ENCODE measurements around the gene BMPR2. TPM values are rescaled to one million over a fixed set of nuclear protein-coding genes. Genes with fewer than 3 reads are reported as not detected.

The BMPR2 gene
- polyA plus RNA-seq (2011; rRNA removed) = 58.7 and 78.1 TPM in 2 replicates
- polyA minus RNA-seq (2011; rRNA and poly(A)+ RNA removed) = 152 and 217 TPM in 2 replicates

- peak; percentile 53 for DNase-seq (ENCODE audit: low read depth, low spot score)
- ChIA-PET POLR2A (interaction anchor here (0.5 to 0.6 kb wide), 2 partner anchors 53 to 863 kb away, joined by 3 read pairs; no protein-coding TSS in a partner anchor), CTCF (interaction anchor here (2.2 kb wide), 1 partner anchor 97 kb away, joined by 6 read pairs; no protein-coding TSS in a partner anchor)
- TF ChIP-seq CTCF (IDR thresholded peaks at IDR 0.05; ENCODE audit: low read depth, low read length) = no peak
- Histone ChIP-seq H3K27ac (ENCODE audit: low read depth, low read length) (peak within 1 kb of the TSS; percentile 98), H3K4me3 (ENCODE audit: low read depth, low read length) (peak within 1 kb of the TSS; percentile 92), H3K9me3 (ENCODE audit: control insufficient read depth, insufficient read depth, low read length) (peaks cover 5% of the 10 kb centered on the region; the same call in 1 of the 2 replicates), H3K27me3 (ENCODE audit: control insufficient read depth, insufficient read depth, low read length) (no peaks in the 10 kb centered on the region)
Measured at GRCh38 chr2:202375609-202376408, at the start of gene BMPR2. TSS of gene BMPR2 (plus strand) at chr2:202376327. CDS start at chr2:202377475, 1,148 bp downstream.

- no peak for DNase-seq (ENCODE audit: low read depth, low spot score)
- CTCF ChIA-PET = no interaction called here
- no peak for TF ChIP-seq CTCF (IDR thresholded peaks at IDR 0.05; ENCODE audit: low read depth, low read length)
- Histone ChIP-seq H3K9me3 (ENCODE audit: control insufficient read depth, insufficient read depth, low read length) (no peaks in the 10 kb centered on the region), H3K27ac (ENCODE audit: low read depth, low read length) (no peak overlapping the region), H3K27me3 (ENCODE audit: control insufficient read depth, insufficient read depth, low read length) (no peaks in the 10 kb centered on the region), H3K4me3 (ENCODE audit: low read depth, low read length) (no peak overlapping the region)
- POLR2A ChIA-PET = no interaction called here
Measured at GRCh38 chr2:202327858-202328257, 48.3 kb upstream of the BMPR2 start.

- CTCF ChIA-PET = no interaction called here
- DNase-seq (ENCODE audit: low read depth, low spot score) = no peak
- Histone ChIP-seq H3K4me3 (ENCODE audit: low read depth, low read length) (no peak overlapping the region), H3K27ac (ENCODE audit: low read depth, low read length) (no peak overlapping the region), H3K27me3 (ENCODE audit: control insufficient read depth, insufficient read depth, low read length) (no peaks in the 10 kb centered on the region), H3K9me3 (ENCODE audit: control insufficient read depth, insufficient read depth, low read length) (no peaks in the 10 kb centered on the region)
- POLR2A ChIA-PET = interaction anchor here (0.5 to 1.6 kb wide), 2 partner anchors 39 to 427 kb away, joined by 3 read pairs; no protein-coding TSS in a partner anchor
- TF ChIP-seq CTCF (IDR thresholded peaks at IDR 0.05; ENCODE audit: low read depth, low read length) = no peak
Measured at GRCh38 chr2:202335791-202336467, 40.2 kb upstream of the BMPR2 start.

GRCh38 chr2:202337151-202337550, 39.0 kb upstream of the BMPR2 start:
- POLR2A ChIA-PET = interaction anchor here (1.6 kb wide), 1 partner anchor 38 kb away, joined by 3 read pairs; no protein-coding TSS in a partner anchor
- CTCF ChIA-PET = no interaction called here
- no peak for TF ChIP-seq CTCF (IDR thresholded peaks at IDR 0.05; ENCODE audit: low read depth, low read length)
- no peak overlapping the region for H3K4me3 ChIP-seq (ENCODE audit: low read depth, low read length)
- H3K9me3 ChIP-seq (ENCODE audit: control insufficient read depth, insufficient read depth, low read length) = no peaks in the 10 kb centered on the region
- H3K27me3 ChIP-seq (ENCODE audit: control insufficient read depth, insufficient read depth, low read length) = no peaks in the 10 kb centered on the region
- DNase-seq (ENCODE audit: low read depth, low spot score) = no peak
- no peak overlapping the region for H3K27ac ChIP-seq (ENCODE audit: low read depth, low read length)

Measured in AG04450 (cell line).